ENCODE results near the gene ADAP1. TPM values are rescaled to one million over a fixed set of nuclear protein-coding genes. Genes with fewer than 3 reads are reported as not detected.

ADAP1 gene
- total and polyA plus RNA-seq, 2 of the 8 experiments (the other 6 are each of a cell fraction or from before 2014, with no cell fraction given) = 5.8 to 6.1 TPM

GRCh38 chr7:931871-932650, 22.4 kb downstream of the ADAP1 start (continued):
- TF ChIP-seq ATF2 (IDR thresholded peaks at IDR 0.05; ENCODE audit: low read length) = no peak
